Caco-2 (cell line): ENCODE measurements around the gene ITSN2. TPM values are rescaled to one million over a fixed set of nuclear protein-coding genes. Genes with fewer than 3 reads are reported as not detected.

Experiments
- BruUV-seq: library from RNA; stranded (reverse); fragments of 400-500 nt; replicated peaks from 2 replicates; lab custom pipeline; 2021; lab: Mats Ljungman, UMichigan
- CTCF ChIA-PET: fragments of 300-600 bp; sonication (Branson Sonifier 250); formaldehyde crosslinking; loops from one replicate; lab custom pipeline; 2022; ENCODE audit warnings: antibody characterized with exemption; lab: Charles Lee
- POLR2A ChIA-PET: fragments of 300-600 bp; sonication (Branson Sonifier 250); formaldehyde crosslinking; loops from one replicate; lab custom pipeline; 2022; ENCODE audit warnings: antibody characterized with exemption; lab: Charles Lee
- DNase-seq, 2 experiments: peaks; one replicate each; pipeline versions ENCODE4 v3.0.0 to v3.0.0-alpha.2; 2020 to 2022
- H3K27me3 ChIP-seq: replicated peaks from 2 replicates; pipeline ENCODE4 v1.6.0; 2011; ENCODE audit warnings: low read length; ENCODE audit not compliant: control insufficient read depth, insufficient read depth
- H3K36me3 ChIP-seq: 2 replicates; pipeline ENCODE4 v1.5.1; 2011; ENCODE audit warnings: low read length; ENCODE audit not compliant: control insufficient read depth, insufficient read depth
- H3K4me1 ChIP-seq: fragments of 250-450 bp; sonication (Bioruptor Pico); 2 replicates; pipeline ENCODE4 v1.5.1; 2020; ENCODE audit warnings: mild to moderate bottlenecking
- H3K4me3 ChIP-seq: 2 replicates; pipeline ENCODE4 v1.5.1; 2011; ENCODE audit warnings: low read depth, mild to moderate bottlenecking, control low read depth, low read length
- H3K9me3 ChIP-seq: fragments of 250-450 bp; sonication (Bioruptor Pico); 2 replicates; pipeline ENCODE4 v1.5.1; 2020; ENCODE audit warnings: mild to moderate bottlenecking, moderate library complexity
- H3K27ac Mint-ChIP-seq: one replicate; pipeline ENCODE4 v1.8.0; 2022; ENCODE audit warnings: mixed read lengths; ENCODE audit not compliant: unreplicated experiment
- H3K27me3 Mint-ChIP-seq: one replicate; pipeline ENCODE4 v1.8.0; 2022; ENCODE audit warnings: mixed read lengths; ENCODE audit not compliant: insufficient read depth, unreplicated experiment
- H3K36me3 Mint-ChIP-seq: one replicate; pipeline ENCODE4 v1.8.0; 2022; ENCODE audit warnings: mild to moderate bottlenecking, mixed read lengths; ENCODE audit not compliant: insufficient read depth, unreplicated experiment
- H3K4me1 Mint-ChIP-seq: one replicate; pipeline ENCODE4 v1.8.0; 2022; ENCODE audit warnings: low read depth, mixed read lengths; ENCODE audit not compliant: unreplicated experiment
- H3K4me3 Mint-ChIP-seq: one replicate; pipeline ENCODE4 v1.8.0; 2022; ENCODE audit warnings: mild to moderate bottlenecking, moderate library complexity, mixed read lengths; ENCODE audit not compliant: unreplicated experiment
- H3K9me3 Mint-ChIP-seq: one replicate; pipeline ENCODE4 v1.8.0; 2022; ENCODE audit warnings: mixed read lengths; ENCODE audit not compliant: unreplicated experiment
- CTCF ChIP-seq, 2 experiments: fragments of 200-600 bp in 1 of 2; IDR thresholded peaks; 1 replicate in 1 of 2; 2 replicates in 1 of 2; pipeline versions ENCODE4 v1.5.1 to v1.8.0; 2011 to 2022; ENCODE audit warnings: antibody characterized with exemption in 1 of 2, control low read depth in 1 of 2, inconsistent platforms in 1 of 2, low read depth in 1 of 2, low read length in 1 of 2, mild to moderate bottlenecking in 1 of 2, moderate library complexity in 1 of 2; ENCODE audit not compliant: insufficient read depth in 1 of 2, severe bottlenecking in 1 of 2, unreplicated experiment in 1 of 2
- intact Hi-C: fragments of 100-400 bp; cut with micrococcal nuclease; formaldehyde crosslinking; loops from one replicate; pipeline ENCODE4 v1.10.0; 2022; ENCODE audit not compliant: unreplicated experiment
- total RNA-seq: library from RNA; stranded (reverse); gene quantifications from 2 replicates; pipeline ENCODE4 v1.2.3, GENCODE V29; 2022

ITSN2 gene
- total RNA-seq, 1 experiment from 2014 or later: 49.4 TPM

GRCh38 chr2:24237313-24237712 lies 123.0 kb downstream of the ITSN2 start:
- no peaks in the 10 kb centered on the region for H3K4me1 ChIP-seq
- no peaks in the 10 kb centered on the region for H3K36me3 ChIP-seq
- DNase-seq: no peak
- no peaks in the 10 kb centered on the region for H3K9me3 Mint-ChIP-seq
- no peaks in the 10 kb centered on the region for H3K9me3 ChIP-seq
- H3K36me3 Mint-ChIP-seq: peaks cover 6% of the 10 kb centered on the region
- H3K4me3 ChIP-seq: no peak overlapping the region
- no peaks in the 10 kb centered on the region for H3K27me3 ChIP-seq
- intact Hi-C loops: no loop called here
- no peaks in the 10 kb centered on the region for H3K27me3 Mint-ChIP-seq
- no peaks in the 10 kb centered on the region for H3K4me1 Mint-ChIP-seq
- no peak overlapping the region for H3K4me3 Mint-ChIP-seq
- no TSS peak for BruUV-seq
- ChIA-PET POLR2A (no interaction called here), CTCF (no interaction called here)
- H3K27ac Mint-ChIP-seq: no peak overlapping the region
- TF ChIP-seq CTCF (IDR thresholded peaks at IDR 0.05; ENCODE audit: insufficient read depth in 1 of 2, low read depth in 1 of 2, low read length in 1 of 2, severe bottlenecking in 1 of 2, unreplicated experiment in 1 of 2): no peak

- Mint-ChIP-seq H3K27ac (no peak overlapping the region), H3K4me3 (no peak overlapping the region), H3K9me3 (no peaks in the 10 kb centered on the region), H3K36me3 (peaks cover 6% of the 10 kb centered on the region), H3K4me1 (no peaks in the 10 kb centered on the region), H3K27me3 (no peaks in the 10 kb centered on the region)
- Histone ChIP-seq H3K27me3 (no peaks in the 10 kb centered on the region), H3K36me3 (no peaks in the 10 kb centered on the region), H3K4me1 (no peaks in the 10 kb centered on the region), H3K9me3 (no peaks in the 10 kb centered on the region), H3K4me3 (no peak overlapping the region)
- no peak for DNase-seq
- no peak for TF ChIP-seq CTCF (IDR thresholded peaks at IDR 0.05; ENCODE audit: insufficient read depth in 1 of 2, low read depth in 1 of 2, low read length in 1 of 2, severe bottlenecking in 1 of 2, unreplicated experiment in 1 of 2)
- no TSS peak for BruUV-seq
- intact Hi-C loops: no loop called here
- CTCF ChIA-PET: no interaction called here
- POLR2A ChIA-PET: no interaction called here
These were observed 127.0 kb downstream of the ITSN2 start for GRCh38 chr2:24233321-24233720.

- CTCF ChIA-PET: no interaction called here
- Histone ChIP-seq H3K36me3 (no peaks in the 10 kb centered on the region), H3K27me3 (no peaks in the 10 kb centered on the region), H3K9me3 (no peaks in the 10 kb centered on the region), H3K4me3 (no peak overlapping the region), H3K4me1 (no peaks in the 10 kb centered on the region)
- no peak for DNase-seq
- no peaks in the 10 kb centered on the region for H3K36me3 Mint-ChIP-seq
- H3K4me3 Mint-ChIP-seq: no peak overlapping the region
- intact Hi-C loops: no loop called here
- H3K27ac Mint-ChIP-seq: no peak overlapping the region
- H3K9me3 Mint-ChIP-seq: no peaks in the 10 kb centered on the region
- no peaks in the 10 kb centered on the region for H3K27me3 Mint-ChIP-seq
- no TSS peak for BruUV-seq
- TF ChIP-seq CTCF (IDR thresholded peaks at IDR 0.05; ENCODE audit: insufficient read depth in 1 of 2, low read depth in 1 of 2, low read length in 1 of 2, severe bottlenecking in 1 of 2, unreplicated experiment in 1 of 2): no peak
- POLR2A ChIA-PET: no interaction called here
- no peaks in the 10 kb centered on the region for H3K4me1 Mint-ChIP-seq
These were observed 128.9 kb downstream of the ITSN2 start for GRCh38 chr2:24231461-24231881.
